KG1 (cell line): ENCODE results near the gene STAC3.
"Not testable (repeated sequence)": the region's sequence is repeated elsewhere in the genome, so short reads cannot be mapped to it uniquely, and the experiment has no call there.

Experiments used
- DNase-seq: peaks from one replicate; lab custom pipeline; 2025; lab: John Stamatoyannopoulos, UW

STAC3 gene

DNA sequence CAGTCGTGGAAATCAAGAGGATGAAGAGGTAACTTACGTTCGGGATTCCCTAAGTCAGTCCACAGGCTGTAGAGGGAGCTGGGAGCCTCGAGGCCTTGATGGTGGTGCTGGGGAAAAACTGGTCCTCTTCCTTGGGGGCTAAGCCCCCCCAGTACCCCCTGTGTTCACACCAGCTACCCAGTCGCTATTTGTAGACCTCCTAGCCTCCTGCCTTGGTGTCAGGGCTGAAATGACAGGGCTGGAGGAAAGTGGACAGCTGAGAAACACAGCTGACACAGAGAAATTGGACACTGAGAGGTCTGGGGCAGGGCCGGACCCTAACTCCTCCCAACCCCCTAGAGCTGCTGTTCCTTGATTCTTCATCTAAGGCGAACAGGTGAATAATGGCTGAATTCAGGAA lies at the start of gene STAC3:
Gene STAC3, minus strand, starts transcription at position 232 of the 400 bp plus-strand sequence. CDS start 1,551 bp downstream, outside the sequence.
- DNase-seq: no peak

DNA sequence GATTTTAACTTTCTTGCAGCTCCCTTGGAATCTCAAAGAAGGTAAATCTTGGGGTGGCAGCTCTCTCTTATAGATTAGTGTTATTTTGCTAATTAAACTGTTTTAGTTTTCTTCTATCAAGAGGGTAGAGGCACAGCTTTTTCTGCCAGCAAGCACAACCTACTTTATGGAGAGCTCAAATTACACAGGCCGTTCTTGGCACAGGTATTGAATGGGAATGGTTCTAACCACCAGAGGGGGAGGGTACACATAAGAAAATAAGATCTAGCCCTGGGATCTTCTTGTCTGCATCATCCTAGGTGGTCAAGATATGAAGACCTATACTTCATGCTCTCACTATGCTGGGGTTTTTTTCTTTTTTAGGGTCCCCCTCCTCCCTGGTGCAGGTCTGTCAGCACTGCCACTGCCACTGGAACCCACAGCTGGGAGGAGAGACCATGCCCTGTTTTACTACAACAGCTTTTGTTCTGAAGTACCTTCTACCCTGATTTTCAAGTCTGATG lies 48.6 kb upstream of the STAC3 start:
- DNase-seq: no peak

DNA sequence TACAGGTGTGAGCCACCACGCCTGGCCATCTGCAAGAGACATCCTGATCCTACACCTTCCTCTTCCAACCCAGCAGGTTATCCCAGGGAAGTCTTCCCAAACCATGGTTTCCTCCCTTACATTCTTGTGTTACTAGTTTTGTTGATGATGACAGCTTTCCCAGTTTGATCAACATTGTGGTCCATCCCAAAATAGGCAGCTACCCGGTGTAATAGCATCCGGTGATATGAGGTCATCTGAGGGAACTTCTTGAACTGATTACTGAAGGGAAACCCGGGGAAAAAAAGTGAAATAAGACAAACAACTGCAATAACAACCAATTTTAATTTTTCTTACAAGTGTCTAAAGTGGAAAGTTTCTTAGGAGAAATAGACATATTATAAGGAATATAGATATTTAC lies 45.3 kb upstream of the STAC3 start:
- DNase-seq: no peak

DNA sequence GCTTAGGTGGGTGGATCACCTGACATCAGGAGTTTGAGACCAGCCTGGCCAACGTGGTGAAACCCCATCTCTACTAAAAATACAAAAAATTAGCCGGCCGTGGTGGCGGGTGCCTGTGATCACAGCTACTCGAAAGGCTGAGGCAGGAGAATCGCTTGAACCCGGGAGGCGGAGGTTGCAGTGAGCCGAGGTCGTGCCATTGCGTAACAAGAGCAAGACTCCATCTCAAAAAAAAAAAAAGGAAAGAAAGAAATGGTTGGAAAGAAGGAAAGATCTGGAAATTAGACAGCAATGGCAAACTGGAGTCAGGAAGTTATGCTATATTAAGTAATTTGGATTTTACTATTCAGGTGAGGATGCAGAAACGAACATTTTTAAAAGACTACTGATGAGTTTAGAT lies 31.1 kb upstream of the STAC3 start:
- not testable (repeated sequence) for DNase-seq

GRCh38 chr12:57280211-57281062 lies 29.4 kb upstream of the STAC3 start:
- no peak for DNase-seq

GRCh38 chr12:57278465-57279381 lies 27.7 kb upstream of the STAC3 start:
- DNase-seq: no peak

GRCh38 chr12:57276935-57277563 lies 26.1 kb upstream of the STAC3 start:
- DNase-seq: no peak

DNA sequence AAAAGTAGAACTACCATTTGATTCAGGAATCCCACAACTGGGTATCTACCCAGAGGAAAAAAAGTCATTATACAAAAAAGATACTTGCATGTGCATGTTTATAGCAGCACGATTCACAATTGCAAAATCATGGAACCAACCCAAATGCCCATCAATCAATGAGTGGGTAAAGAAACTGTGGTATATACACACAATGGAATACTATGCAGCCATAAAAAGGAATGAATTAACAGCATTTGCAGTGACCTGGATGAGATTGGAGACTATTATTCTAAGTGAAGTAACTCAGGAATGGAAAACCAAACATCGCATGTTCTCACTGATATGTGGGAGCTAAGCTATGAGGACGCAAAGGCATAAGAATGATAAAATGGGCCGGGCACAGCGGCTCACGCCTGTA lies 25.2 kb upstream of the STAC3 start:
- DNase-seq: not testable (repeated sequence)

GRCh38 chr12:57273516-57273915 lies 22.5 kb upstream of the STAC3 start:
- no peak for DNase-seq

- DNase-seq: no peak
These were observed 21.6 kb upstream of the STAC3 start for GRCh38 chr12:57272337-57273151.

DNA sequence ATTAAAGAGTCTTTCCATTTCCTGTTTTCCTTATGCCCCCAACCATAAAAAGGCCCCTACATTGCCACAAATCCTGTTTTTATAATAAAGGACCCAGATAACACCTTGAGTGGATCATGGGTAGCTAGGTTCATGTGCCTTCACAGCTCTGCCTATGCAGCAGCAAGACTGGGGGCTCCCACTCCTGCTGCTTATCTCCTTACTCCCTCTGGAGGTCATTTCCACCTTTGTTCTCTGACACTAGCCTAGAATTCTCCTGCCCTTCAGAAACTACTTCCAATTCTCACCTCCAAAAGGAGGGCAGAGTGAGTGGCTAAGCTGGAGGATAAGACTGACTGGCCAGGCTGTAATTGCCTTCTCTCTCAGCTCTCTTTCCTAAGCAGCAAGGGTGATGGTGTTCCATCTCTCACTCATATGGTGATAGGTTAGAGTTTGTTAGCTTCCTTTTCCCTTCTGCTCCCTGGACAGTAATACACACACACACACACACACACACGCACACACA lies 20.0 kb upstream of the STAC3 start:
- DNase-seq: no peak

DNA sequence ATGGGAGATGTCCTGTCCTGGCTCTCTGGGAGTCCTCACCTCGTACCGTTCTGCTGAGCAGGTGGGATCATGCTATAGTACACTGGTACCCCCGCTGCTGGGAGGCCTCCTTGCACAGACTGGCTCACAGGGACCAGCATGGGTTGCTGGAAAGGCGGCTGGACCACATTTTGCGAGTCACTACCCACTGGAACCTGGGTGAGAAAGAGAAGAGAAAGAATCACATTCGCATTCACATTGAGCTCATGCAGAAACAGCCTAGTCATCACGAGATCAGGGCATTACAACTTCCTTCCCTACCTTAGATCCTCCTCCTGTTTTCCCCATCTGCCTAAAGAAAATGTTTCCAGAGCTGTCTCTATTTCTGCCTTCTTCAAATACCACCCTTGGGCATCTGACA lies 17.3 kb upstream of the STAC3 start:
- DNase-seq: no peak

- DNase-seq: no peak
These were observed 15.7 kb upstream of the STAC3 start for GRCh38 chr12:57266681-57267080.

- no peak for DNase-seq
These were observed 12.1 kb upstream of the STAC3 start for GRCh38 chr12:57263096-57263495.

- no peak for DNase-seq
These were observed 11.3 kb upstream of the STAC3 start for GRCh38 chr12:57262126-57262822.

- no peak for DNase-seq
These were observed 10.5 kb upstream of the STAC3 start for GRCh38 chr12:57261428-57261865.

GRCh38 chr12:57260366-57260765 lies 9.4 kb upstream of the STAC3 start:
- DNase-seq: no peak

- DNase-seq: no peak
These were observed 8.3 kb upstream of the STAC3 start for GRCh38 chr12:57258977-57259970.

- DNase-seq: no peak
These were observed 4.9 kb upstream of the STAC3 start for GRCh38 chr12:57255916-57256315.
